HG02970 (cell line): ENCODE results near the gene CCR8.
"Not testable (repeated sequence)": the region's sequence is repeated elsewhere in the genome, so short reads cannot be mapped to it uniquely, and the experiment has no call there.

Experiments
- ATAC-seq: cut with Tn5 transposase; IDR thresholded peaks from one replicate; pipeline ENCODE4 v1.9.1; 2021; ENCODE audit warnings: mild to moderate bottlenecking, moderate library complexity, moderate number of reproducible peaks; ENCODE audit not compliant: unreplicated experiment, low FRiP score

Gene CCR8

DNA sequence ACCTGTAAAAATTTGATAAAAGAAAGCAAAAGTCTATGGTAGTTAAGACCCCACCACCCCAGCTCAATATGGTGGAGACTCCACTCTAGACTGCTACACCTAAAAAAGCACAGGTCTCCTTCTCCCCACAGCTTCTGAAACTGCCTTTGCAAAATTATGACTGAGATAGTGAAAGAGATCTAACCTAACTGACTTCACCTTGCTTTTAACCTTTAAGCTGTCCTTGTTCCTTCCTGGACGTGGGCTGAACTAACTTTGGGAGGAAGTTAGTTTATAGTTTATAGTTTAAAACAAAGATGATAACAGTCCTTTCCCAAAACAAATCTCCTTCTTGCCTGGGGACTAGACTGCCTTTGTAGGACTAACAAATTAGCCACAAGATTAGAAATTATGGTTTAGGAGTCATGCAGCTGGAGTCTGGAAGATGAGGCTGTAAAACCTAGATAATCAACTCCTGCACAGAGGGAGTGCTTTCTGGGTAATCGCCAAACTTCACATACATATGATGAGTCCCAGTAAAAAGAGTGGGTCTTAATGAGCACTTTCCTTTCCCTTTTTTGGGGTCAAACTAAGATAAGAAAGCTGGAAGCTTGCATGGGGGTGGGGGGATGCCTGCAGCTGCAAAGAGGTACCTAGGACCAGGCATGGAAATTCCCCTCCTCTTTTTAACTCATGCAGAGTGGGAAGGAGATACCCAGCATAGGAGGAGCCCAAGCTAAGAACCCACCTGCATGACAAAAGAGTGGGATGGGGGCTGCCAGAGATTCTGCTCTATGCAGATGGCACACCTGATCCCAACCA, 17.5 kb downstream of the CCR8 start:
- no peak for ATAC-seq

DNA sequence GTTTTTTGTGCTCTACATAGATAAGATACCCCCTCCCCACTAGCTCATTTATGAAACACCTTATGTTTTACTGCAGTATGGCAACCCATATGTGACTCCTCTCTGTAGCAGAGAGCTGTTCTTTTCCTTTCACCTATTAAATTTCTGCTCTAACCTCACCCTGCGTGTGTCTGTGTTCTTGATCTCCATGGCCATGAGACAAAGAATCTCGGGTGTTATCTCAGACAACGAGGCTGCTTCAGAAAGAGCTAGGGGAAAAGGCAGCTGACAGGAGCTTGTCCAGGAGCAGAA, 18.0 kb downstream of the CCR8 start:
- ATAC-seq, result no peak

DNA sequence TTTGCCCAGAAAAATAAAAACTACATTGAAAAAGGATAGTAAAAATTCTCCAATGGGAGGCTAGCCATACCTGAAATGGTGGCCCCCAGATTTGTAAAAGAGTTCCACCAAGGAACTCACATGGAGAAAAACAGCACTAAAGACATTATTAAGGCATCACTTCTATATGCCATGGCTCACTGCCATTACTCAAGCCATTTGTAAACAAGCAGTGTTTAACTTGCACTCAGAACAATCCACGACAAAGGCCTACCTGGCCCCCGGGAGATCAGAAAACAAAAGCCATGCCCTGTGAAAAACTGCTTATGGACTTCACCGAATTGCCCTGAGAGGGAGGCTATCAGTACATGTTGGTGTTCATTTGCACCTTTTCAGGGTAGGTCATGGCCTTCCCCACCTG, 19.6 kb downstream of the CCR8 start:
- ATAC-seq, result no peak

DNA sequence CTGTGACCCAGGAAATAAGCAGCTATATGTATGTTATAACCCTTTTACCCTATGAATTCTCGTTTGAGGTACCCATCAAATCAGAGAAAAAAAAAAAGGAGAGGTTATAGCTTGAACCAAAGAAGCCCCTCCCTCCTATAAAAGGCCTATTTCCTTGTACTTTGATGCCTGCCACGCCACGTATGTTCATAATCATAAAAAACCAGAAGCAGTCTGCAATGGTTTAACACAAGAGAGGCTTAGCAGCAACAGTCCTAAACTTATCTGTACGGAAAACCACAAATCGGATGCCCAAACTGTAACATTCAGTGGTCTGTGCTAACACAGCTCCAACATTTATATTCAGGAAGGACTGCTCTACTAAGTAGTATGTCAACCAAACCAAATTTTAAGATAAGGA, 21.2 kb downstream of the CCR8 start:
- ATAC-seq, result no peak

DNA sequence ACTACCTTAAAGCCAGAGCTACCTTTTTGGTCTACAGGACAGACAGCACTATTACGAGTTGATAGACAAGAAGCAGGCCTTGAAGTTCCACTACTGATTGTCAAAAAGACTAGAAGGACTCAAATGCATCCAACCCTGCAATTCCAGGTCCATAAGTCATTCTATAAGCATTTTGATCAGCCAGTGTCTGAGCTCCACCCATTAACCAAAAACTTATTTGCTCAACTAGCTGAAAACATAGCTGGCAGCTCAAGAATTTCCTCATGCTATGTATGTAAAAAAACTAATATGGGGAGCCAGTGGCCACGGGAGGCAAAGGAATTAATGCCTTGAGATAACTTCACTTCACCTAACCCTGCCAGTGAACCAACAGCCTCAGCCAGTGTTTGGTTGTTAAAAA, 21.6 kb downstream of the CCR8 start:
- not testable (repeated sequence) for ATAC-seq

DNA sequence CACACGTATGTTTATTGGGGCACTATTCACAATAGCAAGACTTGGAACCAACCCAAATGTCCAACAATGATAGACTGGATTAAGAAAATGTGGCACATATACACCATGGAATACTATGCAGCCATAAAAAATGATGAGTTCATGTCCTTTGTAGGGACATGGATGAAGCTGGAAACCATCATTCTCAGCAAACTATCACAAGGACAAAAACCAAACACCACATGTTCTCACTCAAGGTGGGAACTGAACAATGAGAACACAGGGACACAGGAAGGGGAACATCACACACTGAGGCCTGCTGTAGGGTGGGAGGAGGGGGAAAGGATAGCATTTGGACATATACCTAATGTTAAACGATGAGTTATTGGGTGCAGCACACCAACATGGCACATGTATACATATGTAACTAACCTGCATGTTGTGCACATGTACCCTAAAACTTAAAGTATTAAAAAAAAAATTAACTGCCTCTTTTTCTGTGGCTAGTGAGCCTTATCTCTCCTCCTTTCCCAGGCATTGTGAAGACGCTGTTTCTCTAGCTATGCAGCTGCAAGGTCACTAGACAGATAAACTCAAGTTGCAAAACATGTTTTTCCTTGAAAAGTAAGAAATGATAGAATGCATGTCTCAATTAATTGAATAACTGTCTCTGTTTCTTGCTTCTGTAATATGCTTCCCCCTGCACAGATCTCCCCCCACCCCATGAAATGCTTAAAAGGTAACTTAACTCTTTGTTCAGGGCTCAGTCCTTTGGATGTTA, 23.8 kb downstream of the CCR8 start:
- ATAC-seq, result not testable (repeated sequence)

DNA sequence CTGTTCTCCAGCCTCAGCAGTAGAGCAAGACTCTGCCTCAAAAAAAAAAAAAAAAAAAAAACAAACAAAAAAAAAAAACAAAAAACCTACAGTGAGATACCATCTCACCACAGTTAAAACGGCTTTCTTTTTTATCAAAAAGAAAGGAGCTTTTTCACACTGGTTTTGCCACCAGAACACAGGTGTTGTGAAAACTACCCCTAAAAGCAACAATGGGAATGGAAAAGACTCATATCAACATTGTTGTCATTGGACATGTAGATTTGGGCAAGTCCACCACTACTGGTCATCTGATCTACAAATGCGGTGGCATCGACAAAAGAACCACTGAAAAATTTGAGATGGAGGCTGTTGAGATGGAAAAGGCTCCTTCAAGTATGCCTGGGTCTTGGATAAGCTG, 28.8 kb downstream of the CCR8 start:
- ATAC-seq, result no peak

DNA sequence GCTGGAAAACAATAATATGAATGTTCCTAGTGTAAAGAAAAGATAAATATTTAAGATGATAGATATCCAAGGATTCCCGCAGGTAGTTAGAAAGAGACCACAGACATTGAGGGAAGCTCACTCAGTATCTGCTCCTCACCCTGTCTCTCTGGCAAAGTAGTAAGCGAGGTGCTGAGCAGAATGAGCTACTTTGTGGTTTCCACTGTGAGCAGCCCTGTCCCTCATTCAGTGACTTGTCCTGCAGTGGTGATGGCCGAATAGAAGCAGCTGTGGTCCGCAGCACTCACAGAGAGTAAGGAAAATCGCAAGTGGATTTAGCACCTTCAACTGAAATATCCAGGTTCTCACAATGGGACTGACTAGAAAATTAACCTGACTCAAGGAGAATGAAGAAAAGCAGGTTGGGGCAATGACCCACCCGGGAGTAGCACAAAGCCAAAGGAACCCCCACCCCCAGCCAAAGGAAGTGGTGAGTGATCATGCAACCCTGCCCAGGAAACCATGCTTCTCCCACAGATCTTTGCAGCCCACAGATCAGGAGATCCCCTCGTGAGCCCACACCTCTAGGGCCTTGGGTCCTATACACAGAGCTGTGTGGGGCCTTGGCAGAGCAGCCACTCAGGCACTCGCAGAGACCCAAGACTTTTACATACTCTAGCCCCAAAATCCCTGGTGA, 31.9 kb downstream of the CCR8 start:
- ATAC-seq, result no peak

DNA sequence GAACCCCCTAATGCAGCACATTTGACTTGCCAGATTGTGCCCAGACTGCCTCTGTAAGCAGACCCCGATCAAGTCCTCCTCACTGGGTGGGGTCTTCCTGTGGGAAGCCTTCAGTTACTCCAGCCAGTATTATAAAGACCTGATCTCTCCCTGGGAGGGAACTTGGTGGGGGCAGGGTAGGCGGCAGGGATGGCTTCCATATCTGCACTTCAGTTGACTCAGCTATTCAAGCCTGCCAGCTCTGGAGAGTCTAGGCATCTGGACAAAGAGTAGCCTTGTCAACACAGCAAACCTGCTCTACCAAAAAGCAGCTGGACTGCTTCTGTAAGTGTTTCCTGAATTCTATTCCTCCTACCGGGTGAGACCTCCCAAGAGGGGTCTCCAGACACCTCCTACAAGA, 32.7 kb downstream of the CCR8 start:
- ATAC-seq, result no peak

DNA sequence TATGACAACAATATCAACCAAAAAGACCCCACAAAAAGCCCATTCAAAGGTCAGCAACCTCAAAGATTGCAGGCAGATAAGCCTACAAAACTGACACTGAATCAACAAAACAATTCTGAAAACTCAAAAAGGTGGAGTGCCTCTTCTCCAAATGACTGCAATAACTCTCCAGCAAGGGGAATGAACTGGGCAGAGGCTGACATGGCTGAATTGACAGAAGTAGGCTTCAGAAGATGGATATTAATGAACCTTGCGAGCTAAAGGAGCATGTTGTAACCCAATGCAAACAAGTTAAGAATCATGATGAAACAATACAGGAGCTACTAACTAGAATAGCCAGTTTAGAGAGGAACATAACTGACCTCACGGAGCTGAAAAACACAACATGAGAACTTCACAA, 33.3 kb downstream of the CCR8 start:
- ATAC-seq, result no peak

DNA sequence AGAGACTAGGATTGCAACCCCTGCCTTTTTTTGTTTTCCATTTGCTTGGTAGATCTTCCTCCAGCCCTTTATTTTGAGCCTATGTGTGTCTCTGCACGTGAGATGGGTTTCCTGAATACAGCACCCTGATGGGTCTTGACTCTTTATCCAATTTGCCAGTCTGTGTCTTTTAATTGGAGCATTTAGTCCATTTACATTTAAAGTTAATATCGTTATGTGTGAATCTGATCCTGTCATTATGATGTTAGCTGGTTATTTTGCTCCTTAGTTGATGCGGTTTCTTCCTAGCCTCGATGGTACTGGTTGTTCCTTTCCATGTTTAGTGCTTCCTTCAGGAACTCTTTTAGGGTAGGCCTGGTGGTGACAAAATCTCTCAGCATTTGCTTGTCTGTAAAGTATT, 40.9 kb downstream of the CCR8 start:
- ATAC-seq, result not testable (repeated sequence)

DNA sequence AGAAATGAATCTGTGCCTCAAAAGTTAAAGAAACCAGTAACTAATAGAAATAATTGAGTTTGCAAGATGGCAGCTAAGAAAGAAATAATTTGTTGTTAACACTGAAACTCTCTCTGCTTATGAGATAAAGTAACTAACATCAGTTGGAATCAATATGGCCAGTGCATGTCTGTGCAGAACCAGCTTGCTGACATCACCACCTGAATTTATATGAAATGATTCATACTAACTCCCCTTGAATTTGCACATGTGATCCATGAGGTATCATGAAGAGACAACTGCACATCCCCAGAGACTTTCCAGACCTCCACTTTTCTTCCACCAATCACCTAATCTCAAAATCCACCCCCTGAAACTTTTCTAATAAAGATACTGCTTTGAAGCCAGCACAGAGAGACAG, 43.3 kb downstream of the CCR8 start:
- ATAC-seq, result no peak

DNA sequence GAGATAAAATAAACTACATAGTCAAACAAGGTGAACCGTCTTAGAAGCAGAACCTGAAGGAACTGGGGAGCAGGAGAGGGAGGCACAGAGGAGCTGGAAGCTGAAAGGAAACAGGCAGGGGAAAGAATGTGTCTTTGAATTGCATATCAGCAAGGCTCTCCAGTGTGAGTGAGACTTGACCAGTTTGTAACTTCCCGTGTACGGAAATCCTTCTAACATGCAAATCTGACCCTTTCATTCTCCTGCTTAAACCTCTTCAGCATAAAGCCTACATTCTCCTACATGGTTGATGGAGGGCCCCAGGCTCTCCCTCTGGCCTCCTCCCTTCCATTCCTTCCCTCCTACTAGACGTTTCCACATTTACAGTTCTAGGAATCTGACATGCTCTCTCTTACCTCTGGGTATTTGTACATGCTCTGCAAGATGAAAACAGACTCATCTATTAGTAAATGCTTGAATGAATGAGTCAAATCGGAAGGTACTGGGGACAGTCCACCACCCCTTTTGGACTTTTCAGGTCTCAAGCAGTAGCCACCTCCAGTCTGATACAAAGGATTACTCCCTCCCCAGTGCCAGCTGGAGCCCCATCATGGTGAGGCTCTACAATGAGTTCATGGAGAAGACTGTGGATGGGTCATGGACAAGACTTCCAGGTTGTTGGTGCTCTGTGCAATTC, 47.6 kb downstream of the CCR8 start:
- ATAC-seq, result no peak

DNA sequence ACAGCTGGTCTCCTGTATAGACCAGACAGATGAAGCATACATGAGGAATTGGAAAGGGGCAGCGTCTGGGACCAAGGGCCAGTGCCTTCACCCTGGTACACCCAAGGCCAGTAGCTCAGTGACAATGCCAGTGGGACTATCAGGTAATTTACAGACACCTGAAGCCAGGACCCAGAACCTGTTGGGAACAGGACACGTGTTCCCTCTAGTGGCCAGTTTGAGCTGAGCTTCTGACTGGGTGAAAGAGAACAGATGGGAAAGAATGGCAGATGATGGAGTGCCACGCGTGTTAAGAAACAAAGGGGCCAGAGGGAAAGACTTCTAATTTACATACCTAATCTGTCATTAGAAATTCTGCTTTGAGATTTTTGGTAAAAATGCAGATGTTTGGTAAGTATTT, 48.6 kb downstream of the CCR8 start:
- no peak for ATAC-seq

DNA sequence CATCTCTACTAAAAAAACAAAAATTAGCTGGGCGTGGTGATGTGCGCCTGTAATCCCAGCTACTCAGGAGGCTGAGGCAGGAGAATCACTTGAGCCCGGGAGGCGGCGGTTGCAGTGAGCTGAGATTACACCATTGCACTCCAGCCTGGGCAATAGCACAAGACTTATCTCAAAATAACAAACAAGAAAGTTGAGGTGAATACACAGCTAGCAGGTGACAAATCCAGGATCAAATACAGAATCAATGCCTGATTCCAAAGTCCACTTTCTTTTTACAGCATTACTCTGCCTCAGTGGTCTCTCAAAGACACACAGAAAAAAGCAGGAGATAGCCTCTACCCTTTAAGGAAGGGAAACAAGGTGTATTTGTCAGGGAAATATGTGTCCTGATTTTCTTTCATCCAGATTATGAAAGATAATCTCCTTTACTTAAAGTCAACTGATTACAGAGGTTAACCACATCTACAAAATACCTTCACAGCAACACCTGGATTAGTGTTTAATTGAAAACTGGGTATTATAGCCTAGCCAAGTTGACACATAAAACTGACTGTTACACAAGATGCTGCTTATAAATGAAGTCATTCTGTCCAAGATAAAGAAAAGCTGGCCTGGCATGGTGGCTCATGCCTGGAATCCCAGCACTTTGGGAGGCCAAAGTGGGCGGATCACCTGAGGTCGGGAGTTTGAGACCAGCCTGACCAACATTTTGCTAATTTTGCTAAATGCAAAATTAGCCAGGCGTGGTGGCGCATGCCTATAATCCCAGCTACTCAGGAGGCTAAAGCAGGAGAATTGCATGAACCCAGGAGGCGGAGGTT, 49.7 kb downstream of the CCR8 start:
- no peak for ATAC-seq

DNA sequence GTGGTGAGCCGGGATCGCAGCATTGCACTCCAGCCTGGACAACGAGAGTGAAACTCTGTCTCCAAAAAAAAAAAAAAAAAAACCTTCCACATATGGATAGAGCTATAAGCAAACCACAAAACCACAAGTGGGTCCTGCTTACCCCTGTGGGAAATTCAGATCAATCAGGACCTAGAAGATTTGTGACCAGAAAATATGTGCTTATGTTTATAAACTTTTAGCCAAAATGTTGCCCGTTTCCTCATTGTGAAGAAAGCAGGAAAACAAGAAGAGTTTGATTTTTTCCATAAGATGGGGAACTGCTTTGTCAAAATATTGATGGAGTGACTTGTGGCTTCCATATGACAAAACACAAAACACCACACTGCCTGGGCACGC, 50.3 kb downstream of the CCR8 start:
- no peak for ATAC-seq

DNA sequence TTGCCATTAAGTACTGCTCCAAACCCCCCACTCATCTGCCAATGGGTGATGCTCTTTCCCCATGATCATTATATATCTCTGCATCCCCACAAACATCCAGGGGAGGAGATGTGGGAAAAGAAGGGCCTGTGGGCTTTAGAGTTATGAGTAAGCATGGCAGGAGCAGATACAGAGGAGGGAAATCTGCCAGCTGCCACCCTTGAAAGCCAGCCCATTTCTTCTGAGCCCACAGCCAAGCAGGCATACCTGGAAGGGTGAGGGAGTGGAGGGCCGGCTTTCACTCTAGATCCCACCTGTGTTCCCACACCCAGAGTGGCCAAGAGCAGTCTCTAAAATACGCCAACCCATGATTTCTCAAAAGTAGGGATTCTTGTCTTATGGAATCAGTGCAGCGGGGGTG, 51.9 kb downstream of the CCR8 start:
- ATAC-seq, result no peak
